Hindlimb muscle (tissue), 1 donor: ENCODE measurements around the gene KIFC3. TPM values are rescaled to one million over a fixed set of nuclear protein-coding genes. Genes with fewer than 3 reads are reported as not detected.
"Not testable (repeated sequence)": the region's sequence is repeated elsewhere in the genome, so short reads cannot be mapped to it uniquely, and the experiment has no call there.

Experiments
- DNase-seq: peaks from one replicate; pipeline ENCODE4 v3.0.0-alpha.2; 2013
- polyA plus RNA-seq: library from polyadenylated mRNA; unstranded; fragments of 120-200 nt; gene quantifications from one replicate; pipeline ENCODE4 v1.2.1, GENCODE V29; 2013; ENCODE audit not compliant: insufficient read length

KIFC3 gene
- 26.8 TPM for polyA plus RNA-seq

GRCh38 chr16:57802341-57803133 is at the start of gene KIFC3:
KIFC3 (minus strand) TSS chr16:57802491; CDS start chr16:57798243, 4,248 bp downstream.
- peak; percentile 84 for DNase-seq

GRCh38 chr16:57848181-57848580 is 45.9 kb upstream of the KIFC3 start:
- DNase-seq: no peak

GRCh38 chr16:57846931-57847330 is 44.6 kb upstream of the KIFC3 start:
- DNase-seq: not testable (repeated sequence)

- DNase-seq: no peak
Measured at GRCh38 chr16:57846078-57846697, 43.9 kb upstream of the KIFC3 start.

- DNase-seq: no peak
Measured at GRCh38 chr16:57845115-57845514, 42.8 kb upstream of the KIFC3 start.

- DNase-seq: no peak
Measured at GRCh38 chr16:57844416-57845030, 42.2 kb upstream of the KIFC3 start.

- no peak for DNase-seq
Measured at GRCh38 chr16:57843400-57843799, 41.1 kb upstream of the KIFC3 start.

GRCh38 chr16:57842601-57843000 is 40.3 kb upstream of the KIFC3 start:
- no peak for DNase-seq

GRCh38 chr16:57840833-57841232 is 38.5 kb upstream of the KIFC3 start:
- DNase-seq: no peak

- no peak for DNase-seq
Measured at GRCh38 chr16:57838161-57838560, 35.9 kb upstream of the KIFC3 start.

- no peak for DNase-seq
Measured at GRCh38 chr16:57837305-57838125, 35.2 kb upstream of the KIFC3 start.

GRCh38 chr16:57835439-57835838 is 33.1 kb upstream of the KIFC3 start:
- DNase-seq: not testable (repeated sequence)

- DNase-seq: no peak
Measured at GRCh38 chr16:57834936-57835335, 32.6 kb upstream of the KIFC3 start.

GRCh38 chr16:57830890-57831484 is 28.7 kb upstream of the KIFC3 start:
- no peak for DNase-seq

- no peak for DNase-seq
Measured at GRCh38 chr16:57829969-57830360, 27.7 kb upstream of the KIFC3 start.

GRCh38 chr16:57828272-57829161 is 26.2 kb upstream of the KIFC3 start:
- no peak for DNase-seq

GRCh38 chr16:57826706-57827625 is 24.7 kb upstream of the KIFC3 start:
- DNase-seq: no peak

- DNase-seq: no peak
Measured at GRCh38 chr16:57826052-57826451, 23.8 kb upstream of the KIFC3 start.

GRCh38 chr16:57825298-57826044 is 23.2 kb upstream of the KIFC3 start:
- no peak for DNase-seq
